ENCODE data around the gene FNDC8.

The FNDC8 gene

DNA sequence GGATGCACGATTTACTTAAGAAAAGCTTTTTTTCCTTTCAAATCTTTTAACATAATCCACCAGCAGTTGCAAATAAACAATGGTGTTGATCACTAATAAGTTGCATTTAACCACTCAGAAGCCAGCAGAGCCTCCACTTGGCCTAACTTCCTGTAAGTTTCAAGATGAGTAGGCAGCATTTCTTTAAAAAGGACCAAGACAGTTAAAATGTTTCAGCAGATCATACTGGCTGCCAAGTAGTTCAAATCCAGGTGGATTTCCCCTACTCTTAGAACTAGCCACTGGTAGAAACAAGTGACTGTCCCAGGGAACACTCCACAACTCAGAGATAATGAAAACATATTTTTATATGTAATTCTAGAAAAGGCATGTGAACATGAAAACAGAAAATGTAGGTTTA is 40.9 kb upstream of the FNDC8 start:
- DNase-seq (ENCODE audit: low read depth in 1 of 2, low spot score in 1 of 2), result peak in 1 of 2 experiments; percentile 14
- Histone ChIP-seq H3K27me3 (ENCODE audit: insufficient read depth, poor library complexity, severe bottlenecking) (no peaks in the 10 kb centered on the region), H3K4me3 (replicated peaks; ENCODE audit: insufficient read depth, low read length) (no peak overlapping the region), H3K27ac (replicated peaks) (peak overlapping the region; percentile 56)
- no peak for TF ChIP-seq GABPA (IDR thresholded peaks at IDR 0.05; ENCODE audit: low read depth)
- TF ChIP-seq, protein P1, sequence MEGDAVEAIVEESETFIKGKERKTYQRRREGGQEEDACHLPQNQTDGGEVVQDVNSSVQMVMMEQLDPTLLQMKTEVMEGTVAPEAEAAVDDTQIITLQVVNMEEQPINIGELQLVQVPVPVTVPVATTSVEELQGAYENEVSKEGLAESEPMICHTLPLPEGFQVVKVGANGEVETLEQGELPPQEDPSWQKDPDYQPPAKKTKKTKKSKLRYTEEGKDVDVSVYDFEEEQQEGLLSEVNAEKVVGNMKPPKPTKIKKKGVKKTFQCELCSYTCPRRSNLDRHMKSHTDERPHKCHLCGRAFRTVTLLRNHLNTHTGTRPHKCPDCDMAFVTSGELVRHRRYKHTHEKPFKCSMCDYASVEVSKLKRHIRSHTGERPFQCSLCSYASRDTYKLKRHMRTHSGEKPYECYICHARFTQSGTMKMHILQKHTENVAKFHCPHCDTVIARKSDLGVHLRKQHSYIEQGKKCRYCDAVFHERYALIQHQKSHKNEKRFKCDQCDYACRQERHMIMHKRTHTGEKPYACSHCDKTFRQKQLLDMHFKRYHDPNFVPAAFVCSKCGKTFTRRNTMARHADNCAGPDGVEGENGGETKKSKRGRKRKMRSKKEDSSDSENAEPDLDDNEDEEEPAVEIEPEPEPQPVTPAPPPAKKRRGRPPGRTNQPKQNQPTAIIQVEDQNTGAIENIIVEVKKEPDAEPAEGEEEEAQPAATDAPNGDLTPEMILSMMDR (IDR thresholded peaks at IDR 0.05; ENCODE audit: insufficient read depth, low read length), result no peak

DNA sequence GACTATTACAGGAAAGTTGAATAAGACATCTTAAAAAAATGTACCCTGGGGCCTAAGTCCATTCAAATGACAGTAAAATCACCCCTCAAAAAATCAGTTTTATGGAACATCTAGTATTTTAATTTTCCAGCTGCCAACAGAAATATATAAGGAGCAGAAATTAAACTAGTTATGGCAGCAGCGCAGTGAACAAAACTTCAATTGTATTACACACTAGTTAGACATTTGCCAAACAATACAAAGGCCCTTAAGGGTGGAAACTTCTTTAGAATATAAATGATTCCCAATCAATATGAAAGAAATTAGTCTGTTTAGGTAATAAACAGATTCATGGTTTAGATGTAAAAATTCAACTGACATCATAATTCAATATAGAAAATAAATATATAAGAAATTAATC is 39.8 kb upstream of the FNDC8 start:
- Histone ChIP-seq H3K27ac (replicated peaks) (no peak overlapping the region), H3K4me3 (replicated peaks; ENCODE audit: insufficient read depth, low read length) (no peak overlapping the region), H3K27me3 (ENCODE audit: insufficient read depth, poor library complexity, severe bottlenecking) (no peaks in the 10 kb centered on the region)
- no peak for DNase-seq (ENCODE audit: low read depth in 1 of 2, low spot score in 1 of 2)
- TF ChIP-seq, protein P1 (IDR thresholded peaks at IDR 0.05; ENCODE audit: insufficient read depth, low read length), result no peak
- TF ChIP-seq POLR2AphosphoS5 (IDR thresholded peaks at IDR 0.05; ENCODE audit: low read depth), result no peak
- TF ChIP-seq GABPA (IDR thresholded peaks at IDR 0.05; ENCODE audit: low read depth), result no peak
- TF ChIP-seq, protein P2, sequence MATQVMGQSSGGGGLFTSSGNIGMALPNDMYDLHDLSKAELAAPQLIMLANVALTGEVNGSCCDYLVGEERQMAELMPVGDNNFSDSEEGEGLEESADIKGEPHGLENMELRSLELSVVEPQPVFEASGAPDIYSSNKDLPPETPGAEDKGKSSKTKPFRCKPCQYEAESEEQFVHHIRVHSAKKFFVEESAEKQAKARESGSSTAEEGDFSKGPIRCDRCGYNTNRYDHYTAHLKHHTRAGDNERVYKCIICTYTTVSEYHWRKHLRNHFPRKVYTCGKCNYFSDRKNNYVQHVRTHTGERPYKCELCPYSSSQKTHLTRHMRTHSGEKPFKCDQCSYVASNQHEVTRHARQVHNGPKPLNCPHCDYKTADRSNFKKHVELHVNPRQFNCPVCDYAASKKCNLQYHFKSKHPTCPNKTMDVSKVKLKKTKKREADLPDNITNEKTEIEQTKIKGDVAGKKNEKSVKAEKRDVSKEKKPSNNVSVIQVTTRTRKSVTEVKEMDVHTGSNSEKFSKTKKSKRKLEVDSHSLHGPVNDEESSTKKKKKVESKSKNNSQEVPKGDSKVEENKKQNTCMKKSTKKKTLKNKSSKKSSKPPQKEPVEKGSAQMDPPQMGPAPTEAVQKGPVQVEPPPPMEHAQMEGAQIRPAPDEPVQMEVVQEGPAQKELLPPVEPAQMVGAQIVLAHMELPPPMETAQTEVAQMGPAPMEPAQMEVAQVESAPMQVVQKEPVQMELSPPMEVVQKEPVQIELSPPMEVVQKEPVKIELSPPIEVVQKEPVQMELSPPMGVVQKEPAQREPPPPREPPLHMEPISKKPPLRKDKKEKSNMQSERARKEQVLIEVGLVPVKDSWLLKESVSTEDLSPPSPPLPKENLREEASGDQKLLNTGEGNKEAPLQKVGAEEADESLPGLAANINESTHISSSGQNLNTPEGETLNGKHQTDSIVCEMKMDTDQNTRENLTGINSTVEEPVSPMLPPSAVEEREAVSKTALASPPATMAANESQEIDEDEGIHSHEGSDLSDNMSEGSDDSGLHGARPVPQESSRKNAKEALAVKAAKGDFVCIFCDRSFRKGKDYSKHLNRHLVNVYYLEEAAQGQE (IDR thresholded peaks at IDR 0.05; ENCODE audit: insufficient replicate concordance, low read depth), result no peak
- TF ChIP-seq SPI1 (IDR thresholded peaks at IDR 0.05; ENCODE audit: borderline replicate concordance, low read depth), result no peak

DNA sequence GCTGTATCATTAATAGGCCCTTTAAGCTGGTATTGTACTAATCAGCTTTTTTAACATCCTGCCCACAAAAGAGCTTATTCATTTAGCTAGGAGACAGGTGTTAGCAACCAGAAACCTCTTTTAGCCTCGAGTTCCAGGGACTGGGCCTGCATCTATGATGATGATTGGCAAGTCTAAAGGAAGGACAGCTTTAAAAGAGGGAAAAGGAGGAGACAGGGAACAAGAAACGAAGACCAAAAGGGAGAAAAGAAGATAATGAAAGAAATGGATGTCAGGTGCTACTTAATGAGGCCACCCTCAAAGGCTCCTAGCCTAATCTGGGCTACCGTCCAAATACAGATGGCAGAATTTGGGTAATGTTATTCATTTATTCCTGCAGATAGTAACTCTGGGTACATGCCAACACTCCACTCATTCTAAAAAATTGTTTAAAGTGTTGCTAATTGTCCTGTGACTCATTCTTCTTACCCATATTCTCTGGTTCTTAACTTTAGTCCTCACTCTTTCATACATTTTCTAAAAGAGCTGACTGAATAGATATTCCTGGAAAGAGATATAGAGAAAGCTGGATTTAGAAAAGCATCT is 39.2 kb upstream of the FNDC8 start:
- no peak for DNase-seq (ENCODE audit: low read depth in 1 of 2, low spot score in 1 of 2)
- no peaks in the 10 kb centered on the region for H3K27me3 ChIP-seq (ENCODE audit: insufficient read depth, poor library complexity, severe bottlenecking)
- TF ChIP-seq GABPA (IDR thresholded peaks at IDR 0.05; ENCODE audit: low read depth) (no peak), SPI1 (IDR thresholded peaks at IDR 0.05; ENCODE audit: borderline replicate concordance, low read depth) (no peak), POLR2AphosphoS5 (IDR thresholded peaks at IDR 0.05; ENCODE audit: low read depth) (no peak)
- TF ChIP-seq, protein P2 (IDR thresholded peaks at IDR 0.05; ENCODE audit: insufficient replicate concordance, low read depth), result no peak
- TF ChIP-seq, protein P1 (IDR thresholded peaks at IDR 0.05; ENCODE audit: insufficient read depth, low read length), result no peak
- H3K27ac ChIP-seq (replicated peaks), result no peak overlapping the region
- H3K4me3 ChIP-seq (replicated peaks; ENCODE audit: insufficient read depth, low read length), result no peak overlapping the region

DNA sequence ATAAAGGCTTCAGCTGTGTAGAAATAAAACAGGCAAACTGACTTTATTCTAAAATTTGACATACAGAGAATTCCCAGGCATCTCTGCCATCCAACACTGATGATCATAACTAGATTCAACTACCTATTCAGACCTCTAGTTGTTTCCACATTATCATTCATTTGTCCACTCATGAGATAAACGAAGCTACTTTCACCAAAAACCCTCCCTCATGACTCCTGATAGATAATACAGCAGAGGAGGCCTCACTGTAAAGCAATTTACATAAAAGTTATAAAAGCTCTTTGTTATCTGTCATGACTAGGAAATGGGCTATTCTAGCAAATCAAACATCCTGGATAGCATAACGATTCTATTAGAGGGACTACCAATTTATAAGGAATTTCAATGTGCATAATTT is 38.3 kb upstream of the FNDC8 start:
- TF ChIP-seq GABPA (IDR thresholded peaks at IDR 0.05; ENCODE audit: low read depth) (no peak), POLR2AphosphoS5 (IDR thresholded peaks at IDR 0.05; ENCODE audit: low read depth) (no peak), SPI1 (IDR thresholded peaks at IDR 0.05; ENCODE audit: borderline replicate concordance, low read depth) (no peak)
- TF ChIP-seq, protein P2 (IDR thresholded peaks at IDR 0.05; ENCODE audit: insufficient replicate concordance, low read depth), result no peak
- TF ChIP-seq, protein P1 (IDR thresholded peaks at IDR 0.05; ENCODE audit: insufficient read depth, low read length), result no peak
- no peaks in the 10 kb centered on the region for H3K27me3 ChIP-seq (ENCODE audit: insufficient read depth, poor library complexity, severe bottlenecking)
- no peak for DNase-seq (ENCODE audit: low read depth in 1 of 2, low spot score in 1 of 2)
- no peak overlapping the region for H3K4me3 ChIP-seq (replicated peaks; ENCODE audit: insufficient read depth, low read length)
- H3K27ac ChIP-seq (replicated peaks), result no peak overlapping the region

Data from HL-60 (cell line).